CD4-positive, alpha-beta T cell (primary cell): ENCODE data around the gene POU3F2. TPM values are rescaled to one million over a fixed set of nuclear protein-coding genes. Genes with fewer than 3 reads are reported as not detected.

Experiments
- ATAC-seq: fragments of 200-7000 bp; cut with Tn5 transposase; one replicate; pipeline ENCODE4 v1.10.0; 2022; ENCODE audit warnings: mild to moderate bottlenecking; ENCODE audit not compliant: poor library complexity
- CTCF ChIA-PET: fragments of 350-600 bp; sonication (Branson Sonifier 250); formaldehyde crosslinking; loops from one replicate; lab custom pipeline; 2021; ENCODE audit warnings: antibody characterized with exemption, inconsistent platforms; lab: Charles Lee
- POLR2A ChIA-PET: fragments of 350-600 bp; sonication (Branson Sonifier 250); formaldehyde crosslinking; loops from one replicate; lab custom pipeline; 2021; ENCODE audit warnings: antibody characterized with exemption, inconsistent platforms; lab: Charles Lee
- DNase-seq, 14 experiments: peaks; one replicate each; pipeline ENCODE4 v3.0.0-alpha.2; 2013 to 2020; ENCODE audit warnings: mixed read lengths in 2 of 14
- H3K27ac ChIP-seq, 2 donors: one replicate each; pipeline versions ENCODE4 v1.5.1 to v1.7.0; 2013; ENCODE audit warnings: low read length in 2 of 2, low read depth in 1 of 2, mild to moderate bottlenecking in 1 of 2
- H3K27me3 ChIP-seq, 2 experiments: 1 replicate in 1 of 2; 2 replicates in 1 of 2; pipeline versions ENCODE4 v1.6.1 to v1.7.0; 2013; ENCODE audit warnings: low read length in 2 of 2, control low read depth in 1 of 2, mild to moderate bottlenecking in 1 of 2, moderate library complexity in 1 of 2; ENCODE audit not compliant: insufficient read depth in 2 of 2, control insufficient read depth in 1 of 2
- H3K36me3 ChIP-seq: one replicate; pipeline ENCODE4 v1.6.1; 2013; ENCODE audit warnings: low read length, control low read depth; ENCODE audit not compliant: insufficient read depth
- H3K4me1 ChIP-seq: one replicate; pipeline ENCODE4 v1.6.1; 2013; ENCODE audit warnings: low read length, control low read depth; ENCODE audit not compliant: insufficient read depth
- H3K4me3 ChIP-seq: one replicate; pipeline ENCODE4 v1.5.1; 2013; ENCODE audit warnings: mild to moderate bottlenecking, low read length, moderate library complexity
- H3K9me3 ChIP-seq, 2 experiments: 1 replicate in 1 of 2; 2 replicates in 1 of 2; pipeline versions ENCODE4 v1.6.1 to v1.7.0; 2013; ENCODE audit warnings: low read length in 2 of 2, mild to moderate bottlenecking in 2 of 2, control low read depth in 1 of 2, moderate library complexity in 1 of 2; ENCODE audit not compliant: control insufficient read depth in 1 of 2, insufficient read depth in 1 of 2
- H3K27ac Mint-ChIP-seq: one replicate; pipeline ENCODE4 v1.8.0; 2020; ENCODE audit warnings: mixed read lengths
- H3K27me3 Mint-ChIP-seq: one replicate; pipeline ENCODE4 v1.8.0; 2021; ENCODE audit warnings: mixed read lengths
- H3K36me3 Mint-ChIP-seq: one replicate; pipeline ENCODE4 v1.8.0; 2021; ENCODE audit warnings: low read depth, mixed read lengths
- H3K4me1 Mint-ChIP-seq: one replicate; pipeline ENCODE4 v1.8.0; 2021; ENCODE audit warnings: low read depth, mixed read lengths
- H3K4me3 Mint-ChIP-seq: one replicate; pipeline ENCODE4 v1.8.0; 2020; ENCODE audit warnings: mild to moderate bottlenecking, mixed read lengths
- H3K9me3 Mint-ChIP-seq: one replicate; pipeline ENCODE4 v1.8.0; 2020; ENCODE audit warnings: mixed read lengths
- CTCF ChIP-seq: fragments of 200-600 bp; IDR thresholded peaks from one replicate; pipeline ENCODE4 v1.8.0; 2022; ENCODE audit warnings: antibody characterized with exemption, mild to moderate bottlenecking
- intact Hi-C, 2 experiments: fragments of 100-400 bp; cut with DNase I in 1 of 2; cut with micrococcal nuclease in 1 of 2; formaldehyde crosslinking; loops; one replicate each; pipeline versions ENCODE4 v1.15.1 to v1.9.0; 2023 to 2025; cut with DNase I, micrococcal nuclease
- total RNA-seq, 174 experiments: library from RNA in 2 of 174; stranded (reverse) in 2 of 174; gene quantifications; one replicate each; pipeline ENCODE4 v1.2.3 and lab custom pipeline; 2021 to 2026

Gene POU3F2
- total RNA-seq, 2 experiments from 2014 or later, result not detected

DNA sequence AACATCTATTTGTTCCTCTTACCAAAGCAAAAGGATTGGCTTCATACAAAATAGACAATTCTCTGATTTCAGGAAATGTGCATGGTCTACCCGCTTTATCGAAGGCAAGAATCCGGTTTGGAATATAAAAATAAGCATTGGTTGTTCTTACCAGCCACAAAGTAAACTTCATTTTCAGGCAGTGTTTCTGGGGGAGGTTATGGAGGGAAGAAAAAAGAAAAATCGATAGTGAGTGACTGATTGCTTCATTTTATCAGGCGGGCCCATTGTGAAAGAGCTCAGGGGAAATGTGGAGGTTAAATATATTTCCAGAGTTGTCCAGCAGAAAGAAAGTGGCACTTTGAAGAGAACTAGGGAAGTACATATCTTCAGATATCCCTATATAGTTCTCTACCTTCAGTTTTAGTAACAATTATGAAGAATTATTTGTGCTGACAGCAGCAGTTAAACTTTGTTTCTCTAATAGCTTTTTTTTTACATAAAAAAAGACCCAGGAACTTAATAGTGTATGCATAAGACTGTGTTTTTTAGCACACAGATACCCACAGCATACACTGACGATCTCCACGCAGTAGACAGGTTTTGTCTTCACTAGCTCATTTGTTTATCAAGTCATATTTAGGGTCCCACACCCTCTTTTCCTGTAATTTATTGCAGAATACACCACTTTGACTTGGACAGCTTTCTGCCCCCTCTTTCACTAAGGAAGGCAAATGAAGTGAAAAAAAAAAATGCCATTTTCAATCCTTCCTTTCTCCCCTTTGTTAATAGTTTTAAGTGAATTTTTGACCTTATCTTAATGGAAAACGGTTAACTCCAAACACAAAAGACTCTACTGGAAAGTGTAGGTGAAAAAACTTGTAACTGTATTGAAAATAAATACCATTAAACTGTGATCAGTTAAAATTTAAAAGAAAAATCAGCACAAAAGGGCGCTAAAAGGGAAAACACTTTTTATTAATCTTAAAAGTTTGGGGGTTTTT, 2.9 kb downstream of the POU3F2 start:
- intact Hi-C loops, result loop anchor here in 1 of 2 experiments (5.0 kb wide), 1 partner anchor 110 kb away; the partner anchor contains the start of gene FBXL4
- H3K4me1 Mint-ChIP-seq, result peaks cover 34% of the 10 kb centered on the region
- H3K4me3 Mint-ChIP-seq, result peak overlapping the region; percentile 50
- no peak overlapping the region for H3K4me3 ChIP-seq
- H3K27me3 Mint-ChIP-seq, result peaks cover 94% of the 10 kb centered on the region
- H3K9me3 ChIP-seq, result peaks cover 4 to 22% of the 10 kb centered on the region in 2 experiments
- H3K36me3 Mint-ChIP-seq, result peaks cover 6% of the 10 kb centered on the region
- POLR2A ChIA-PET, result no interaction called here
- peaks cover 40% of the 10 kb centered on the region for H3K4me1 ChIP-seq
- ATAC-seq (no peak), DNase-seq (no peak)
- H3K9me3 Mint-ChIP-seq, result no peaks in the 10 kb centered on the region
- CTCF ChIA-PET, result no interaction called here
- H3K27me3 ChIP-seq, result peaks cover 58 to 87% of the 10 kb centered on the region in 2 experiments
- no peaks in the 10 kb centered on the region for H3K36me3 ChIP-seq
- TF ChIP-seq CTCF, result no peak
- H3K27ac Mint-ChIP-seq, result no peak overlapping the region
- H3K27ac ChIP-seq, result no peak overlapping the region

- DNase-seq (no peak), ATAC-seq (no peak)
- Mint-ChIP-seq H3K27ac (no peak overlapping the region), H3K4me1 (peaks cover 31% of the 10 kb centered on the region), H3K9me3 (no peaks in the 10 kb centered on the region), H3K27me3 (peaks cover 91% of the 10 kb centered on the region), H3K4me3 (no peak overlapping the region), H3K36me3 (peaks cover 6% of the 10 kb centered on the region)
- ChIA-PET CTCF (no interaction called here), POLR2A (no interaction called here)
- H3K36me3 ChIP-seq, result no peaks in the 10 kb centered on the region
- peaks cover 4 to 23% of the 10 kb centered on the region in 2 experiments for H3K9me3 ChIP-seq
- H3K4me1 ChIP-seq, result peaks cover 39% of the 10 kb centered on the region
- H3K27ac ChIP-seq, result no peak overlapping the region
- intact Hi-C loops, result loop anchor here in 1 of 2 experiments (5.0 kb wide), 1 partner anchor 109 kb away; the partner anchor contains the start of gene FBXL4
- no peak for TF ChIP-seq CTCF
- H3K27me3 ChIP-seq, result peaks cover 60 to 87% of the 10 kb centered on the region in 2 experiments
- no peak overlapping the region for H3K4me3 ChIP-seq
These were observed 3.7 kb downstream of the POU3F2 start for GRCh38 chr6:98838032-98838431.

GRCh38 chr6:98838975-98839374, 4.6 kb downstream of the POU3F2 start:
- H3K27me3 Mint-ChIP-seq, result peaks cover 91% of the 10 kb centered on the region
- no peak for DNase-seq
- ChIA-PET CTCF (no interaction called here), POLR2A (no interaction called here)
- Histone ChIP-seq H3K36me3 (no peaks in the 10 kb centered on the region), H3K27ac (no peak overlapping the region), H3K9me3 (peaks cover 4 to 22% of the 10 kb centered on the region in 2 experiments), H3K4me1 (peaks cover 35% of the 10 kb centered on the region), H3K27me3 (peaks cover 60 to 88% of the 10 kb centered on the region in 2 experiments), H3K4me3 (no peak overlapping the region)
- H3K4me1 Mint-ChIP-seq, result peaks cover 30% of the 10 kb centered on the region
- H3K36me3 Mint-ChIP-seq, result peaks cover 2% of the 10 kb centered on the region
- H3K4me3 Mint-ChIP-seq, result no peak overlapping the region
- no peak overlapping the region for H3K27ac Mint-ChIP-seq
- intact Hi-C loops, result loop anchor here in 1 of 2 experiments (5.0 kb wide), 1 partner anchor 108 kb away; the partner anchor contains the start of gene FBXL4
- no peaks in the 10 kb centered on the region for H3K9me3 Mint-ChIP-seq
- no peak for ATAC-seq
- TF ChIP-seq CTCF, result no peak
